K562 (cell line): Measurements from ENCODE around the gene HOXC5. TPM values are rescaled to one million over a fixed set of nuclear protein-coding genes. Genes with fewer than 3 reads are reported as not detected.
A peak's percentile ranks its signal among the peaks of the same experiment; 100 is the strongest.

Source experiments
- CAMTA2 ChIP-seq: fragments of 250-450 bp; sonication (Bioruptor Pico); conservative IDR thresholded peaks from 2 replicates; pipeline ENCODE4 v1.5.1; 2022
- CEBPB ChIP-seq: fragments of 450-650 bp; IDR thresholded peaks from 2 replicates; pipeline ENCODE4 v1.6.1; 2016; ENCODE audit warnings: missing genetic modification characterization, missing compliant biosample characterization
- FOXK1 ChIP-seq: sonication (generic); formaldehyde crosslinking; IDR thresholded peaks from 2 replicates; pipeline ENCODE4 v1.8.0; 2022; ENCODE audit warnings: missing genetic modification reagents, mild to moderate bottlenecking, borderline replicate concordance
- NCOA1 ChIP-seq: fragments of 450-650 bp; IDR thresholded peaks from 2 replicates; pipeline ENCODE4 v1.6.1; 2016; ENCODE audit warnings: low read depth
- PTRF ChIP-seq: fragments of 450-650 bp; IDR thresholded peaks from 2 replicates; pipeline ENCODE4 v1.6.1; 2016; ENCODE audit warnings: mild to moderate bottlenecking, missing genetic modification characterization, missing compliant biosample characterization
- PTTG1 ChIP-seq: fragments of 450-650 bp; IDR thresholded peaks from 2 replicates; pipeline ENCODE4 v1.6.1; 2016; ENCODE audit warnings: low read depth, mild to moderate bottlenecking, missing genetic modification characterization, missing compliant biosample characterization
- RCOR1 ChIP-seq, 2 experiments: IDR thresholded peaks; 2 replicates each; pipeline ENCODE4 v1.6.1; 2012; ENCODE audit warnings: low read depth in 2 of 2, low read length in 2 of 2, borderline replicate concordance in 1 of 2, improper control_type of control experiment in 1 of 2
- SPI1 ChIP-seq: IDR thresholded peaks from 2 replicates; pipeline ENCODE4 v1.6.1; 2011; ENCODE audit warnings: low read depth, low read length, control low read depth, borderline replicate concordance
- ZC3H11A ChIP-seq: IDR thresholded peaks from 2 replicates; pipeline ENCODE4 v1.6.1; 2012; ENCODE audit warnings: low read depth, low read length, improper control_type of control experiment
- polyA plus RNA-seq, 8 experiments: library from polyadenylated mRNA; depleted of rRNA in 4 of 8; stranded (reverse) in 5 of 8; unstranded in 3 of 8; fragments of >200 nt; fragmentation: Nextera tagmentation in 2 of 8; fragmentation: Illumina TruSeq in 1 of 8; extraction: Ambion mirVana in 2 of 8; extraction: Trizol in 1 of 8; gene quantifications; 2 replicates each; pipeline versions ENCODE4 v1.2.1 to v1.2.3, GENCODE V29; 2011 to 2014; ENCODE audit warnings: inconsistent platforms in 1 of 8, missing spikeins in 1 of 8
- total RNA-seq, 7 experiments: library from RNA; depleted of rRNA in 6 of 7; stranded (reverse); fragments of >200 nt in 6 of 7; fragmentation: Illumina TruSeq in 2 of 7; extraction: Trizol in 2 of 7; gene quantifications; 2 replicates each; pipeline versions ENCODE4 v1.2.1 to v1.2.3, GENCODE V29; 2011 to 2021; ENCODE audit warnings: low replicate concordance in 1 of 7
- TF ChIP-seq, protein P1 (sequence below): sonication (generic); formaldehyde crosslinking; IDR thresholded peaks from 2 replicates; pipeline ENCODE4 v1.8.0; 2023; ENCODE audit warnings: missing genetic modification reagents, mild to moderate bottlenecking, borderline replicate concordance
- TF ChIP-seq, protein P2 (sequence below): sonication (generic); formaldehyde crosslinking; IDR thresholded peaks from 2 replicates; pipeline ENCODE4 v1.8.0; 2022; ENCODE audit warnings: mild to moderate bottlenecking, missing genetic modification reagents
- TF ChIP-seq, protein P3 (sequence below): sonication (generic); formaldehyde crosslinking; IDR thresholded peaks from 2 replicates; pipeline ENCODE4 v1.8.0; 2022; ENCODE audit warnings: mild to moderate bottlenecking, missing genetic modification reagents
- TF ChIP-seq, protein P4 (sequence below): fragments of 450-650 bp; IDR thresholded peaks from 2 replicates; pipeline ENCODE4 v1.6.1; 2018; ENCODE audit not compliant: partially characterized antibody

HOXC5 gene
- total and polyA plus RNA-seq, 9 of the 15 experiments (the other 6 are each of a cell fraction or from before 2014, with no cell fraction given) = 0.10 to 0.44 (median 0.18) TPM; not detected in 4

DNA sequence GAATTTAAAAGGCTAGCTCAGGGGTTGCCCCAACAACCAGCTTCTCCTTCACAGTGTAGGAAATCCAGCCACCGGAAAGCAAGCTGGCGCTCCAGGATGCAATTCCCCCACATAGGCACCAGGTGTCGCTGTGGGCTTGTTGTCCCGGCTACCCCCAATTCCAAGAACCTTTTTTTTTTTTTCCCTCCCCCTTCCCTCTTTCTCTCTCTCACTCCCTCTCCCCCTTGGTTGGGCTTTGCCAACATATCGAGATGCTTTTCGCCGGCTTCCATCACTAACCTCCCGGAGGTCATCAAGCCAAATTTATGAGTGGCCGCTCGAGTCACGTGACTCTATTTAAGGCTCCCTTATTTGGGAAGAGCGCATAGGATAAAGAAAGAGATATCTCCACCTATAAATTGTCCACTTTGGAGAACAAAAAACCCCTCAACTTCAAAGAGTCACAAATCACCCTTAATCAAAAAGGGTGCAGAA lies at the start of gene HOXC5 (continued):
- TF ChIP-seq, protein P1, sequence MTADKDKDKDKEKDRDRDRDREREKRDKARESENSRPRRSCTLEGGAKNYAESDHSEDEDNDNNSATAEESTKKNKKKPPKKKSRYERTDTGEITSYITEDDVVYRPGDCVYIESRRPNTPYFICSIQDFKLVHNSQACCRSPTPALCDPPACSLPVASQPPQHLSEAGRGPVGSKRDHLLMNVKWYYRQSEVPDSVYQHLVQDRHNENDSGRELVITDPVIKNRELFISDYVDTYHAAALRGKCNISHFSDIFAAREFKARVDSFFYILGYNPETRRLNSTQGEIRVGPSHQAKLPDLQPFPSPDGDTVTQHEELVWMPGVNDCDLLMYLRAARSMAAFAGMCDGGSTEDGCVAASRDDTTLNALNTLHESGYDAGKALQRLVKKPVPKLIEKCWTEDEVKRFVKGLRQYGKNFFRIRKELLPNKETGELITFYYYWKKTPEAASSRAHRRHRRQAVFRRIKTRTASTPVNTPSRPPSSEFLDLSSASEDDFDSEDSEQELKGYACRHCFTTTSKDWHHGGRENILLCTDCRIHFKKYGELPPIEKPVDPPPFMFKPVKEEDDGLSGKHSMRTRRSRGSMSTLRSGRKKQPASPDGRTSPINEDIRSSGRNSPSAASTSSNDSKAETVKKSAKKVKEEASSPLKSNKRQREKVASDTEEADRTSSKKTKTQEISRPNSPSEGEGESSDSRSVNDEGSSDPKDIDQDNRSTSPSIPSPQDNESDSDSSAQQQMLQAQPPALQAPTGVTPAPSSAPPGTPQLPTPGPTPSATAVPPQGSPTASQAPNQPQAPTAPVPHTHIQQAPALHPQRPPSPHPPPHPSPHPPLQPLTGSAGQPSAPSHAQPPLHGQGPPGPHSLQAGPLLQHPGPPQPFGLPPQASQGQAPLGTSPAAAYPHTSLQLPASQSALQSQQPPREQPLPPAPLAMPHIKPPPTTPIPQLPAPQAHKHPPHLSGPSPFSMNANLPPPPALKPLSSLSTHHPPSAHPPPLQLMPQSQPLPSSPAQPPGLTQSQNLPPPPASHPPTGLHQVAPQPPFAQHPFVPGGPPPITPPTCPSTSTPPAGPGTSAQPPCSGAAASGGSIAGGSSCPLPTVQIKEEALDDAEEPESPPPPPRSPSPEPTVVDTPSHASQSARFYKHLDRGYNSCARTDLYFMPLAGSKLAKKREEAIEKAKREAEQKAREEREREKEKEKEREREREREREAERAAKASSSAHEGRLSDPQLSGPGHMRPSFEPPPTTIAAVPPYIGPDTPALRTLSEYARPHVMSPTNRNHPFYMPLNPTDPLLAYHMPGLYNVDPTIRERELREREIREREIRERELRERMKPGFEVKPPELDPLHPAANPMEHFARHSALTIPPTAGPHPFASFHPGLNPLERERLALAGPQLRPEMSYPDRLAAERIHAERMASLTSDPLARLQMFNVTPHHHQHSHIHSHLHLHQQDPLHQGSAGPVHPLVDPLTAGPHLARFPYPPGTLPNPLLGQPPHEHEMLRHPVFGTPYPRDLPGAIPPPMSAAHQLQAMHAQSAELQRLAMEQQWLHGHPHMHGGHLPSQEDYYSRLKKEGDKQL (CRISPR knock-in tag) = no peak
- TF ChIP-seq FOXK1 (no peak), RCOR1 (IDR thresholded peaks at IDR 0.05; ENCODE audit: borderline replicate concordance in 1 of 2, low read depth in 2 of 2, low read length in 2 of 2) (no peak), CEBPB (no peak), NCOA1 (peak; percentile 48; the same call in 1 of the 2 replicates), ZC3H11A (no peak), CAMTA2 (CRISPR knock-in tag) (no peak), PTRF (tag) (no peak), SPI1 (no peak), PTTG1 (tag) (no peak)
- TF ChIP-seq, protein P2, sequence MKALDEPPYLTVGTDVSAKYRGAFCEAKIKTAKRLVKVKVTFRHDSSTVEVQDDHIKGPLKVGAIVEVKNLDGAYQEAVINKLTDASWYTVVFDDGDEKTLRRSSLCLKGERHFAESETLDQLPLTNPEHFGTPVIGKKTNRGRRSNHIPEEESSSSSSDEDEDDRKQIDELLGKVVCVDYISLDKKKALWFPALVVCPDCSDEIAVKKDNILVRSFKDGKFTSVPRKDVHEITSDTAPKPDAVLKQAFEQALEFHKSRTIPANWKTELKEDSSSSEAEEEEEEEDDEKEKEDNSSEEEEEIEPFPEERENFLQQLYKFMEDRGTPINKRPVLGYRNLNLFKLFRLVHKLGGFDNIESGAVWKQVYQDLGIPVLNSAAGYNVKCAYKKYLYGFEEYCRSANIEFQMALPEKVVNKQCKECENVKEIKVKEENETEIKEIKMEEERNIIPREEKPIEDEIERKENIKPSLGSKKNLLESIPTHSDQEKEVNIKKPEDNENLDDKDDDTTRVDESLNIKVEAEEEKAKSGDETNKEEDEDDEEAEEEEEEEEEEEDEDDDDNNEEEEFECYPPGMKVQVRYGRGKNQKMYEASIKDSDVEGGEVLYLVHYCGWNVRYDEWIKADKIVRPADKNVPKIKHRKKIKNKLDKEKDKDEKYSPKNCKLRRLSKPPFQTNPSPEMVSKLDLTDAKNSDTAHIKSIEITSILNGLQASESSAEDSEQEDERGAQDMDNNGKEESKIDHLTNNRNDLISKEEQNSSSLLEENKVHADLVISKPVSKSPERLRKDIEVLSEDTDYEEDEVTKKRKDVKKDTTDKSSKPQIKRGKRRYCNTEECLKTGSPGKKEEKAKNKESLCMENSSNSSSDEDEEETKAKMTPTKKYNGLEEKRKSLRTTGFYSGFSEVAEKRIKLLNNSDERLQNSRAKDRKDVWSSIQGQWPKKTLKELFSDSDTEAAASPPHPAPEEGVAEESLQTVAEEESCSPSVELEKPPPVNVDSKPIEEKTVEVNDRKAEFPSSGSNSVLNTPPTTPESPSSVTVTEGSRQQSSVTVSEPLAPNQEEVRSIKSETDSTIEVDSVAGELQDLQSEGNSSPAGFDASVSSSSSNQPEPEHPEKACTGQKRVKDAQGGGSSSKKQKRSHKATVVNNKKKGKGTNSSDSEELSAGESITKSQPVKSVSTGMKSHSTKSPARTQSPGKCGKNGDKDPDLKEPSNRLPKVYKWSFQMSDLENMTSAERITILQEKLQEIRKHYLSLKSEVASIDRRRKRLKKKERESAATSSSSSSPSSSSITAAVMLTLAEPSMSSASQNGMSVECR (CRISPR knock-in tag) = no peak
- TF ChIP-seq, protein P3, sequence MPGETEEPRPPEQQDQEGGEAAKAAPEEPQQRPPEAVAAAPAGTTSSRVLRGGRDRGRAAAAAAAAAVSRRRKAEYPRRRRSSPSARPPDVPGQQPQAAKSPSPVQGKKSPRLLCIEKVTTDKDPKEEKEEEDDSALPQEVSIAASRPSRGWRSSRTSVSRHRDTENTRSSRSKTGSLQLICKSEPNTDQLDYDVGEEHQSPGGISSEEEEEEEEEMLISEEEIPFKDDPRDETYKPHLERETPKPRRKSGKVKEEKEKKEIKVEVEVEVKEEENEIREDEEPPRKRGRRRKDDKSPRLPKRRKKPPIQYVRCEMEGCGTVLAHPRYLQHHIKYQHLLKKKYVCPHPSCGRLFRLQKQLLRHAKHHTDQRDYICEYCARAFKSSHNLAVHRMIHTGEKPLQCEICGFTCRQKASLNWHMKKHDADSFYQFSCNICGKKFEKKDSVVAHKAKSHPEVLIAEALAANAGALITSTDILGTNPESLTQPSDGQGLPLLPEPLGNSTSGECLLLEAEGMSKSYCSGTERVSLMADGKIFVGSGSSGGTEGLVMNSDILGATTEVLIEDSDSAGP = no peak
- TF ChIP-seq, protein P4, sequence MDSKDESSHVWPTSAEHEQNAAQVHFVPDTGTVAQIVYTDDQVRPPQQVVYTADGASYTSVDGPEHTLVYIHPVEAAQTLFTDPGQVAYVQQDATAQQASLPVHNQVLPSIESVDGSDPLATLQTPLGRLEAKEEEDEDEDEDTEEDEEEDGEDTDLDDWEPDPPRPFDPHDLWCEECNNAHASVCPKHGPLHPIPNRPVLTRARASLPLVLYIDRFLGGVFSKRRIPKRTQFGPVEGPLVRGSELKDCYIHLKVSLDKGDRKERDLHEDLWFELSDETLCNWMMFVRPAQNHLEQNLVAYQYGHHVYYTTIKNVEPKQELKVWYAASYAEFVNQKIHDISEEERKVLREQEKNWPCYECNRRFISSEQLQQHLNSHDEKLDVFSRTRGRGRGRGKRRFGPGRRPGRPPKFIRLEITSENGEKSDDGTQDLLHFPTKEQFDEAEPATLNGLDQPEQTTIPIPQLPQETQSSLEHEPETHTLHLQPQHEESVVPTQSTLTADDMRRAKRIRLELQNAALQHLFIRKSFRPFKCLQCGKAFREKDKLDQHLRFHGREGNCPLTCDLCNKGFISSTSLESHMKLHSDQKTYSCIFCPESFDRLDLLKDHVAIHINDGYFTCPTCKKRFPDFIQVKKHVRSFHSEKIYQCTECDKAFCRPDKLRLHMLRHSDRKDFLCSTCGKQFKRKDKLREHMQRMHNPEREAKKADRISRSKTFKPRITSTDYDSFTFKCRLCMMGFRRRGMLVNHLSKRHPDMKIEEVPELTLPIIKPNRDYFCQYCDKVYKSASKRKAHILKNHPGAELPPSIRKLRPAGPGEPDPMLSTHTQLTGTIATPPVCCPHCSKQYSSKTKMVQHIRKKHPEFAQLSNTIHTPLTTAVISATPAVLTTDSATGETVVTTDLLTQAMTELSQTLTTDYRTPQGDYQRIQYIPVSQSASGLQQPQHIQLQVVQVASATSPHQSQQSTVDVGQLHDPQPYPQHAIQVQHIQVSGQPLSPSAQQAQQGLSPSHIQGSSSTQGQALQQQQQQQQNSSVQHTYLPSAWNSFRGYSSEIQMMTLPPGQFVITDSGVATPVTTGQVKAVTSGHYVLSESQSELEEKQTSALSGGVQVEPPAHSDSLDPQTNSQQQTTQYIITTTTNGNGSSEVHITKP = no peak
